ENCODE measurements around the gene LYG1. TPM values are rescaled to one million over a fixed set of nuclear protein-coding genes. Genes with fewer than 3 reads are reported as not detected.
A peak's percentile ranks its signal among the peaks of the same experiment; 100 is the strongest.
"Not testable (repeated sequence)": the region's sequence is repeated elsewhere in the genome, so short reads cannot be mapped to it uniquely, and the experiment has no call there.

LYG1 gene
- polyA plus RNA-seq, 1 experiment: 0.85 TPM

DNA sequence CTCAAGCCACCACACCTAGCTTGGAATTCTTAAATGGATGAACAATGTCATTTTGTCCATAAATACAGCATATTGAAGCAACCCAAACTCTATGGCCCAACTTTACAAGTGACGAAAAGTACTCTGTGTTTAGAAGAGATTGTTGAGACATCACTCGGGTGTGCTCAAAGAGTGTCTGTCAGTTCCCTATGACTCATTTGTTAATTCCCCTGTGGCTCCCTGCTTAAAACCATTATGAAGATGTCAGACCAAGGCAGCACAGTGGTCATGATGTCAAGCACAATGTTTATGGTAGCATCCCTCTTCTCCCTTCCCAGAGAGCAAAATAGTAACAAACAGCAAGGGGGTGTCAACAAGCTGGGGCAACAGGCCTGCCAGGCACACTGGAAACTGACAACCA is 3.0 kb downstream of the LYG1 start:
- Histone ChIP-seq H3K4me3 (ENCODE audit: low read depth, low read length) (no peak overlapping the region), H3K27me3 (ENCODE audit: control insufficient read depth, insufficient read depth, low read length) (no peaks in the 10 kb centered on the region), H3K36me3 (ENCODE audit: control insufficient read depth, insufficient read depth, low read length) (no peaks in the 10 kb centered on the region)
- no peak for DNase-seq (ENCODE audit: low read depth)
- ChIA-PET POLR2A (no interaction called here), CTCF (no interaction called here)
- TF ChIP-seq, protein P1, sequence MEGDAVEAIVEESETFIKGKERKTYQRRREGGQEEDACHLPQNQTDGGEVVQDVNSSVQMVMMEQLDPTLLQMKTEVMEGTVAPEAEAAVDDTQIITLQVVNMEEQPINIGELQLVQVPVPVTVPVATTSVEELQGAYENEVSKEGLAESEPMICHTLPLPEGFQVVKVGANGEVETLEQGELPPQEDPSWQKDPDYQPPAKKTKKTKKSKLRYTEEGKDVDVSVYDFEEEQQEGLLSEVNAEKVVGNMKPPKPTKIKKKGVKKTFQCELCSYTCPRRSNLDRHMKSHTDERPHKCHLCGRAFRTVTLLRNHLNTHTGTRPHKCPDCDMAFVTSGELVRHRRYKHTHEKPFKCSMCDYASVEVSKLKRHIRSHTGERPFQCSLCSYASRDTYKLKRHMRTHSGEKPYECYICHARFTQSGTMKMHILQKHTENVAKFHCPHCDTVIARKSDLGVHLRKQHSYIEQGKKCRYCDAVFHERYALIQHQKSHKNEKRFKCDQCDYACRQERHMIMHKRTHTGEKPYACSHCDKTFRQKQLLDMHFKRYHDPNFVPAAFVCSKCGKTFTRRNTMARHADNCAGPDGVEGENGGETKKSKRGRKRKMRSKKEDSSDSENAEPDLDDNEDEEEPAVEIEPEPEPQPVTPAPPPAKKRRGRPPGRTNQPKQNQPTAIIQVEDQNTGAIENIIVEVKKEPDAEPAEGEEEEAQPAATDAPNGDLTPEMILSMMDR (IDR thresholded peaks at IDR 0.05; ENCODE audit: insufficient read depth, low read depth, low read length): no peak

DNA sequence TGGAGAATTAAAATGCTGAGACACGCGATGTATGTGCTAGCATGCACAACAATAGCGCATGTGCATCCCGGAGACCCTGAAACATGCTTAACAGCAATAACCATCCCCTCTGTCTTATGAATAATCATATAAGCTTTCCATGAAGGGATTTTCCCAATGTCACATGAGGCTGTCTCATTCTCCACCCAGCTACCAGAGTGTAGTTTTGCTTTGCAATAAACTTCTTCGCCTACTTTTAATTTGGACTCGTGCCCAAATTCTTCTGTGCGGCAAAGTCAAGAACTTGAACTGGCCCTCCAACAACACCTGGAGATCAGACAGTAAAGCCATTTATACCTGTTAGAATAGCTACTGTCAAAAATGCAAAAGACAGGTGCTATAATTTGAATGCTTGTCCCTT is 15.5 kb downstream of the LYG1 start:
- Histone ChIP-seq H3K36me3 (ENCODE audit: control insufficient read depth, insufficient read depth, low read length) (no peaks in the 10 kb centered on the region), H3K4me3 (ENCODE audit: low read depth, low read length) (no peak overlapping the region), H3K27me3 (ENCODE audit: control insufficient read depth, insufficient read depth, low read length) (no peaks in the 10 kb centered on the region)
- DNase-seq (ENCODE audit: low read depth): no peak
- TF ChIP-seq, protein P1 (IDR thresholded peaks at IDR 0.05; ENCODE audit: insufficient read depth, low read depth, low read length): no peak
- CTCF ChIA-PET: no interaction called here
- POLR2A ChIA-PET: no interaction called here

- ChIA-PET CTCF (no interaction called here), POLR2A (no interaction called here)
- Histone ChIP-seq H3K27me3 (ENCODE audit: control insufficient read depth, insufficient read depth, low read length) (no peaks in the 10 kb centered on the region), H3K4me3 (ENCODE audit: low read depth, low read length) (no peak overlapping the region), H3K36me3 (ENCODE audit: control insufficient read depth, insufficient read depth, low read length) (no peaks in the 10 kb centered on the region)
- TF ChIP-seq, protein P1 (IDR thresholded peaks at IDR 0.05; ENCODE audit: insufficient read depth, low read depth, low read length): no peak
- no peak for DNase-seq (ENCODE audit: low read depth)
Measured at GRCh38 chr2:99279969-99280695, 20.9 kb downstream of the LYG1 start.

DNA sequence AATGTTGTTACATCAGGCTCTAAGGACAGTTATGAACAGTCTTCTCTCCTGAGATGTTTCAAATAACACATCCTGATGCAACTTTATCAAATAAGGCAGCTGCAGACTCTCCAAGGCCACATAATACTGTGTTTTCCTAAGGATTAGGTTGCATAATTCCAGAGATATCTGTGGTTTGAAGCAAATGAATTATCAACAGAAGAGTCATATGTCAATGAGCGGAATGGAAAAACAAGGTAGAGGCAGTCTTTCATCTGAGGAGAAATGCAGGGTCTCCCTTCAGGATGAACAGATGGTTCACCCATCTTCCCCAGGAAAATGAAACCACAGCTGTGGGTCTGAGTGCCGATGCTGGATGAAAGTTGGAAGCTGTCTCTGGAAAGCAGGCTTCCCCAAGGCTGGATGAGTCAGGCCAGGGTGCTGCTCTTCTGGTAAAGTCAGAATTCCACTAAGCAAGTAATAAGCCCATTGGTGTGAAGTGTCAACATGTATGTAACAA is 22.2 kb downstream of the LYG1 start:
- H3K36me3 ChIP-seq (ENCODE audit: control insufficient read depth, insufficient read depth, low read length): no peaks in the 10 kb centered on the region
- POLR2A ChIA-PET: no interaction called here
- TF ChIP-seq, protein P1 (IDR thresholded peaks at IDR 0.05; ENCODE audit: insufficient read depth, low read depth, low read length): no peak
- DNase-seq (ENCODE audit: low read depth): peak; percentile 51
- 0 out of 2 replicates have a peak overlapping the region, but pooled peaks have one; percentile 14 for H3K4me3 ChIP-seq (ENCODE audit: low read depth, low read length)
- H3K27me3 ChIP-seq (ENCODE audit: control insufficient read depth, insufficient read depth, low read length): no peaks in the 10 kb centered on the region
- CTCF ChIA-PET: interaction anchor here (1.5 kb wide), 1 partner anchor 18 kb away, joined by 3 read pairs; no protein-coding TSS in a partner anchor

DNA sequence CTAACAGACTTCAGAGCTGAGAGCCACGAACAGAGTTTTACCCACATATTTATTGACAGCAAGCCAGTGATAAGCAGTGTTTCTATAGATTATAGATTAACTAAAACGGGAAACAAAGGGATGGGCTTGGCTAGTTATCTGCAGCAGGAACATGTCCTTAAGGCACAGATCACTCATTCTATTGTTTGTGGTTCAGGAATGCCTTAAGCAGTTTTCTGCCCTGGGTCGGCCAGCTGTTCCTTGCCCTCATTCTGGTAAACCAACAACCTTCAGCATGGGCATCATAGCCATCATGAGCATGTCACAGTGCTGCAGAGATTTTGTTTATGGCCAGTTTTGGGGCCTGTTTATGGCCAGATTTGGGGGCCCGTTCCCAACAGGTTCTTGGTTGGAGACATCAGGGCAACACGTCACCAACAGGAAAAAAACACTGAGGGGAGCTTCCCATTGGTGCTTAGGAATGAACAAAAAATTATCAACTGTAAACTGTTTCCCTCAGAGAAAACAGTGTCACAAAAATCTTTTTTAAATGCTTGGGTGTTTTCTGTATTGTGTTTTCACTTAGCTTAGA is 22.7 kb downstream of the LYG1 start:
- DNase-seq (ENCODE audit: low read depth); H3K4me3 ChIP-seq (ENCODE audit: low read depth, low read length); H3K36me3 ChIP-seq (ENCODE audit: control insufficient read depth, insufficient read depth, low read length); H3K27me3 ChIP-seq (ENCODE audit: control insufficient read depth, insufficient read depth, low read length); POLR2A ChIA-PET: not testable (repeated sequence)
- CTCF ChIA-PET: interaction anchor here (1.5 kb wide), 1 partner anchor 19 kb away, joined by 3 read pairs; no protein-coding TSS in a partner anchor
